Fibroblast of the aortic adventitia (primary cell): ENCODE results near the gene GALT. TPM values are rescaled to one million over a fixed set of nuclear protein-coding genes. Genes with fewer than 3 reads are reported as not detected.

Experiments
- DNase-seq: peaks from one replicate; pipeline ENCODE4 v3.0.0-alpha.2; 2010; ENCODE audit warnings: low read depth
- H3K4me3 ChIP-seq: 2 replicates; pipeline ENCODE4 v1.5.1; 2011; ENCODE audit warnings: low read depth, mild to moderate bottlenecking, control low read depth, low read length, moderate library complexity
- CTCF ChIP-seq: IDR thresholded peaks from 2 replicates; pipeline ENCODE4 v1.5.1; 2011; ENCODE audit warnings: mild to moderate bottlenecking, low read length, control low read depth, inconsistent platforms; ENCODE audit not compliant: insufficient read depth
- total RNA-seq: library from RNA; depleted of rRNA; stranded (reverse); fragments of >200 nt; gene quantifications from 2 replicates; pipeline ENCODE4 v1.2.3, GENCODE V29; 2012; ENCODE audit warnings: low replicate concordance

The GALT gene
- total RNA-seq, 1 donor, result 26.8 TPM

GRCh38 chr9:34627716-34628655, 18.5 kb upstream of the GALT start:
- H3K4me3 ChIP-seq, result no peak overlapping the region
- no peak for DNase-seq
- no peak for TF ChIP-seq CTCF

GRCh38 chr9:34628656-34629490, 17.6 kb upstream of the GALT start, which contains the start of gene ARID3C:
Gene ARID3C (minus strand): TSS chr9:34629066. CDS start chr9:34628014, 1,052 bp downstream.
- no peak for DNase-seq
- H3K4me3 ChIP-seq, result peak within 1 kb of the TSS; percentile 51

GRCh38 chr9:34629491-34629808, 17.0 kb upstream of the GALT start:
- no peak for DNase-seq
- no peak overlapping the region for H3K4me3 ChIP-seq
- TF ChIP-seq CTCF, result no peak

More at GRCh38 chr9:34628656-34629490, 17.6 kb upstream of the GALT start, which contains the start of gene ARID3C:
- no peak for TF ChIP-seq CTCF

- DNase-seq, result no peak
- no peak for TF ChIP-seq CTCF
- H3K4me3 ChIP-seq, result no peak overlapping the region
These were observed 15.9 kb upstream of the GALT start for GRCh38 chr9:34630402-34631154.

- no peak for TF ChIP-seq CTCF
- H3K4me3 ChIP-seq, result no peak overlapping the region
- DNase-seq, result no peak
These were observed 13.3 kb upstream of the GALT start for GRCh38 chr9:34633166-34633565.

- TF ChIP-seq CTCF, result peak; percentile 82
- H3K4me3 ChIP-seq, result no peak overlapping the region
- peak; percentile 75 for DNase-seq
These were observed 12.5 kb upstream of the GALT start for GRCh38 chr9:34633851-34634550.
